ENCODE results near the gene KRT83.
A peak's percentile ranks its signal among the peaks of the same experiment; 100 is the strongest.

KRT83 gene

DNA sequence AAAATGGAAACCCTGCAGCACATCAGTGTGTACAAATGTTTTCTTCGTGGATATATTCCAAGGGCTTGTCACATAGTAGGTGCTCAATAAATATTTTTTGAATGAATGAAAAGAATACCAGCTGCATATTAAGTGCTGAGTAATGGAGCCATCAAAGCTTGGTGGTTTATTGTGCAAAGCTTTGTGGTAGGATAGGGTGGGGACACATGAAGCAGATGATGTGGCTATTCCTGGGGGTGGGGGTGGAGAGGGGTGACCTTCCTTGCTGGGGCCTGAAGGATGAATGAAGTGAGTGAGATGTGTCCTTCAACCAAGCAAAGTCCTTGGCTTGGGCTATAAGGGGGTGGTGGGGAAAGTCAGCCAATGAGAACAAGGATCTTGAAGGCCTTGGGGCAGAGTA, 25.5 kb downstream of the KRT83 start:
- 0 out of 2 replicates have a peak, but pooled peaks have one; percentile 23 for TF ChIP-seq POLR2AphosphoS5 (IDR thresholded peaks at IDR 0.05; ENCODE audit: low read depth)
- TF ChIP-seq, protein P1, sequence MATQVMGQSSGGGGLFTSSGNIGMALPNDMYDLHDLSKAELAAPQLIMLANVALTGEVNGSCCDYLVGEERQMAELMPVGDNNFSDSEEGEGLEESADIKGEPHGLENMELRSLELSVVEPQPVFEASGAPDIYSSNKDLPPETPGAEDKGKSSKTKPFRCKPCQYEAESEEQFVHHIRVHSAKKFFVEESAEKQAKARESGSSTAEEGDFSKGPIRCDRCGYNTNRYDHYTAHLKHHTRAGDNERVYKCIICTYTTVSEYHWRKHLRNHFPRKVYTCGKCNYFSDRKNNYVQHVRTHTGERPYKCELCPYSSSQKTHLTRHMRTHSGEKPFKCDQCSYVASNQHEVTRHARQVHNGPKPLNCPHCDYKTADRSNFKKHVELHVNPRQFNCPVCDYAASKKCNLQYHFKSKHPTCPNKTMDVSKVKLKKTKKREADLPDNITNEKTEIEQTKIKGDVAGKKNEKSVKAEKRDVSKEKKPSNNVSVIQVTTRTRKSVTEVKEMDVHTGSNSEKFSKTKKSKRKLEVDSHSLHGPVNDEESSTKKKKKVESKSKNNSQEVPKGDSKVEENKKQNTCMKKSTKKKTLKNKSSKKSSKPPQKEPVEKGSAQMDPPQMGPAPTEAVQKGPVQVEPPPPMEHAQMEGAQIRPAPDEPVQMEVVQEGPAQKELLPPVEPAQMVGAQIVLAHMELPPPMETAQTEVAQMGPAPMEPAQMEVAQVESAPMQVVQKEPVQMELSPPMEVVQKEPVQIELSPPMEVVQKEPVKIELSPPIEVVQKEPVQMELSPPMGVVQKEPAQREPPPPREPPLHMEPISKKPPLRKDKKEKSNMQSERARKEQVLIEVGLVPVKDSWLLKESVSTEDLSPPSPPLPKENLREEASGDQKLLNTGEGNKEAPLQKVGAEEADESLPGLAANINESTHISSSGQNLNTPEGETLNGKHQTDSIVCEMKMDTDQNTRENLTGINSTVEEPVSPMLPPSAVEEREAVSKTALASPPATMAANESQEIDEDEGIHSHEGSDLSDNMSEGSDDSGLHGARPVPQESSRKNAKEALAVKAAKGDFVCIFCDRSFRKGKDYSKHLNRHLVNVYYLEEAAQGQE (IDR thresholded peaks at IDR 0.05; ENCODE audit: insufficient replicate concordance, low read depth) = no peak
- peak in 1 of 2 experiments; percentile 28 for DNase-seq (ENCODE audit: low read depth in 1 of 2, low spot score in 1 of 2)
- Histone ChIP-seq H3K27me3 (ENCODE audit: insufficient read depth, poor library complexity, severe bottlenecking) (peaks cover 6% of the 10 kb centered on the region), H3K27ac (replicated peaks) (no peak overlapping the region), H3K4me3 (replicated peaks; ENCODE audit: insufficient read depth, low read length) (no peak overlapping the region)

DNA sequence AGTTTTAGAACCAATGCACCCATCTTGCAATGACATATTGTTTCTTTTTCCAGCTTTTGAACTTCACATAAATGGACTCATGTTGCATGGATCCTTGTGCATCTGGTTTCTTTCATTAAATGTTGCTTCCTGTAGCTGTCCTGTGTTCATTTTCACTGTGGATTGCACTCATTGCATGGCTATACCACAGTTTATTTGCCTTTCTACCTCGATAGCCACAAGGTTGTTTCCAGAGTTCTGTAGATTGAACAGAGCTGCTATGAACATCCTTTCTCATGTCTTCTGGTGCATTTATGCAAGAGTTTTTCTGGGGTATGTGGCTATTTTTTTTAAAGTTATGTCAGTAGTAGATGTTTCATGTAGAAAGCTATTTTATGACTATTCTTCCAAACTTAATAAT, 26.4 kb downstream of the KRT83 start:
- no peak for DNase-seq (ENCODE audit: low read depth in 1 of 2, low spot score in 1 of 2)
- Histone ChIP-seq H3K4me3 (replicated peaks; ENCODE audit: insufficient read depth, low read length) (no peak overlapping the region), H3K27ac (replicated peaks) (no peak overlapping the region), H3K27me3 (ENCODE audit: insufficient read depth, poor library complexity, severe bottlenecking) (peaks cover 6% of the 10 kb centered on the region)
- no peak for TF ChIP-seq SPI1 (IDR thresholded peaks at IDR 0.05; ENCODE audit: borderline replicate concordance, low read depth)
- TF ChIP-seq, protein P2, sequence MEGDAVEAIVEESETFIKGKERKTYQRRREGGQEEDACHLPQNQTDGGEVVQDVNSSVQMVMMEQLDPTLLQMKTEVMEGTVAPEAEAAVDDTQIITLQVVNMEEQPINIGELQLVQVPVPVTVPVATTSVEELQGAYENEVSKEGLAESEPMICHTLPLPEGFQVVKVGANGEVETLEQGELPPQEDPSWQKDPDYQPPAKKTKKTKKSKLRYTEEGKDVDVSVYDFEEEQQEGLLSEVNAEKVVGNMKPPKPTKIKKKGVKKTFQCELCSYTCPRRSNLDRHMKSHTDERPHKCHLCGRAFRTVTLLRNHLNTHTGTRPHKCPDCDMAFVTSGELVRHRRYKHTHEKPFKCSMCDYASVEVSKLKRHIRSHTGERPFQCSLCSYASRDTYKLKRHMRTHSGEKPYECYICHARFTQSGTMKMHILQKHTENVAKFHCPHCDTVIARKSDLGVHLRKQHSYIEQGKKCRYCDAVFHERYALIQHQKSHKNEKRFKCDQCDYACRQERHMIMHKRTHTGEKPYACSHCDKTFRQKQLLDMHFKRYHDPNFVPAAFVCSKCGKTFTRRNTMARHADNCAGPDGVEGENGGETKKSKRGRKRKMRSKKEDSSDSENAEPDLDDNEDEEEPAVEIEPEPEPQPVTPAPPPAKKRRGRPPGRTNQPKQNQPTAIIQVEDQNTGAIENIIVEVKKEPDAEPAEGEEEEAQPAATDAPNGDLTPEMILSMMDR (IDR thresholded peaks at IDR 0.05; ENCODE audit: insufficient read depth, low read length) = no peak
- TF ChIP-seq GABPA (IDR thresholded peaks at IDR 0.05; ENCODE audit: low read depth) = no peak
- TF ChIP-seq, protein P1 (IDR thresholded peaks at IDR 0.05; ENCODE audit: insufficient replicate concordance, low read depth) = no peak
- no peak for TF ChIP-seq POLR2AphosphoS5 (IDR thresholded peaks at IDR 0.05; ENCODE audit: low read depth)

DNA sequence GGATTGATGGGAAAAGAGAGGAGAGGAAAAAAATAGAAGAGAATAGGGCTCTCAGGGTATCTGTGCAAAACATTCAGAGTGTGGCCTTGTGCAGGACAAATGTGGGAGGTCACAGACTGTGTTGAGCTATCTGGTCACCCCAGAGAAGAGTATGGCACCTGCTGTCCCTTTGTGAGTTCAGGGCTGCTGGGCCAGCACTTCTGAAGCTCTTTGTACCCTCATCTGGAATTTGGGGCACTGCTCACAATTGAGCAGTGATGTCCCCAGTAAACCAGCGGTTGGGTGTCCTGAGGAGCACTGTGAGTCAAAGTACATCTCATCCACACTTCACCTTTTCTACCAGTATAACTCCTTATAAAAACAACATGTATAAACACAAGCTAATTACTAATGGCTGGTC, 27.3 kb downstream of the KRT83 start:
- Histone ChIP-seq H3K4me3 (replicated peaks; ENCODE audit: insufficient read depth, low read length) (no peak overlapping the region), H3K27me3 (ENCODE audit: insufficient read depth, poor library complexity, severe bottlenecking) (peaks cover 4% of the 10 kb centered on the region), H3K27ac (replicated peaks) (no peak overlapping the region)
- DNase-seq (ENCODE audit: low read depth in 1 of 2, low spot score in 1 of 2) = no peak
- TF ChIP-seq SPI1 (IDR thresholded peaks at IDR 0.05; ENCODE audit: borderline replicate concordance, low read depth) (no peak), POLR2AphosphoS5 (IDR thresholded peaks at IDR 0.05; ENCODE audit: low read depth) (no peak), GABPA (IDR thresholded peaks at IDR 0.05; ENCODE audit: low read depth) (no peak)
- TF ChIP-seq, protein P2 (IDR thresholded peaks at IDR 0.05; ENCODE audit: insufficient read depth, low read length) = no peak
- TF ChIP-seq, protein P1 (IDR thresholded peaks at IDR 0.05; ENCODE audit: insufficient replicate concordance, low read depth) = no peak
